ENCODE results near the gene CD79A. TPM values are rescaled to one million over a fixed set of nuclear protein-coding genes. Genes with fewer than 3 reads are reported as not detected.

The CD79A gene
- total RNA-seq, 4 donors from 2014 or later, result 2.3 to 33.0 (median 8.2) TPM; not detected in 1

DNA sequence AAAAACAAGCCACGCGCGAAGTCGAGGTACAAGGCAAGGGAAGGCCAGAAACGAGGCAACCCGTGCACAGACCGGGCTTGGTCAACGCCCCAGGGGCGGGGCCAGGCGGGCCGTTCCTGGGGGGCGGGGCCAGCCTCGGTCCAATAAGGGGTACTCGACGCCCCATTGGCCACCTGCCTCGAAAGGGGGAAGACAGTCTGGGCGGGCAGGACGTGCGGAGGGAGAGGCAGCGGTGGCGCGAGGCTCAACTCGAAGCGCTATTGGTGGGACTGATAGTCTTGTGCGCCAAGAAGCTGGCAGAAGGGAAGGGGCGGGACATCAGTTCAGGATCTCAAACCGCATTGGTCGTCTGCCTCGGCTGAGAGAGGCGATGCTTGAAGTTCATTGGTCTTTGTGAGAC lies 32.5 kb upstream of the CD79A start, which contains the start of gene LYPD4:
Gene LYPD4 (minus strand): TSS at position 83 of the 400 bp plus-strand sequence. CDS start 5,398 bp downstream, outside the sequence.
- Histone ChIP-seq H3K36me3 (no peaks in the 10 kb centered on the region), H3K27me3 (peaks cover 20% of the 10 kb centered on the region), H3K4me3 (no peak within 1 kb of the TSS), H3K4me1 (no peaks in the 10 kb centered on the region), H3K27ac (no peak within 1 kb of the TSS), H3K9me3 (no peaks in the 10 kb centered on the region)
- intact Hi-C loops (cut with DNase I; ENCODE audit: low total_unique reads) (no loop called here), in situ Hi-C loops (cut with MboI; ENCODE audit: low pct_ligation_motif_present in 1 of 4, low pct_unique_long_range_greater_than_20kb in 1 of 4, low sequenced_read_pairs in 3 of 4) (loop anchor here in 1 of 4 donors (25.0 kb wide), 1 partner anchor 357 kb away; no protein-coding TSS in a partner anchor)
- DNase-seq, result no peak
- no peak for TF ChIP-seq CTCF (IDR thresholded peaks at IDR 0.05)
- TF ChIP-seq POLR2A (IDR thresholded peaks at IDR 0.05), result no peak
- no peak for TF ChIP-seq POLR2AphosphoS5 (IDR thresholded peaks at IDR 0.05)
- no peak for TF ChIP-seq EP300 (IDR thresholded peaks at IDR 0.05; ENCODE audit: low read depth)
- WGBS, 2 donors (ENCODE audit: low coverage in 1 of 2), result 84% methylated on average over 30 of the region's 30 CpGs; no CpG with 5 or more reads in 1 of the 2 donors

GRCh38 chr19:41845001-41845050 lies 32.3 kb upstream of the CD79A start, which contains the start of gene DMRTC2:
Gene DMRTC2, plus strand, starts transcription at chr19:41845042. Its CDS starts 2,387 bp downstream, at chr19:41847429.
- DNase-seq, result no peak
- in situ Hi-C loops (cut with MboI; ENCODE audit: low pct_ligation_motif_present in 1 of 4, low pct_unique_long_range_greater_than_20kb in 1 of 4, low sequenced_read_pairs in 3 of 4), result loop anchor here in 1 of 4 donors (25.0 kb wide), 1 partner anchor 358 kb away; no protein-coding TSS in a partner anchor
- H3K4me3 ChIP-seq, result no peak within 1 kb of the TSS
- H3K27me3 ChIP-seq, result peaks cover 18% of the 10 kb centered on the region
- H3K27ac ChIP-seq, result no peak within 1 kb of the TSS
- TF ChIP-seq POLR2A (IDR thresholded peaks at IDR 0.05) (no peak), EP300 (IDR thresholded peaks at IDR 0.05; ENCODE audit: low read depth) (no peak), POLR2AphosphoS5 (IDR thresholded peaks at IDR 0.05) (no peak), CTCF (IDR thresholded peaks at IDR 0.05) (no peak)
- no peaks in the 10 kb centered on the region for H3K36me3 ChIP-seq
- WGBS, 2 donors (ENCODE audit: low coverage in 1 of 2), result 80 to 98% methylated on average over 1 to 3 of the region's 3 CpGs
- no peaks in the 10 kb centered on the region for H3K9me3 ChIP-seq
- H3K4me1 ChIP-seq, result no peaks in the 10 kb centered on the region
- intact Hi-C loops (cut with DNase I; ENCODE audit: low total_unique reads), result no loop called here

GRCh38 chr19:41845051-41845590 lies 32.0 kb upstream of the CD79A start:
- no peaks in the 10 kb centered on the region for H3K4me1 ChIP-seq
- H3K36me3 ChIP-seq, result no peaks in the 10 kb centered on the region
- no peak for TF ChIP-seq POLR2A (IDR thresholded peaks at IDR 0.05)
- TF ChIP-seq EP300 (IDR thresholded peaks at IDR 0.05; ENCODE audit: low read depth), result no peak
- H3K27me3 ChIP-seq, result peaks cover 15% of the 10 kb centered on the region
- in situ Hi-C loops (cut with MboI; ENCODE audit: low pct_ligation_motif_present in 1 of 4, low pct_unique_long_range_greater_than_20kb in 1 of 4, low sequenced_read_pairs in 3 of 4) (loop anchor here in 1 of 4 donors (25.0 kb wide), 1 partner anchor 358 kb away; no protein-coding TSS in a partner anchor), intact Hi-C loops (cut with DNase I; ENCODE audit: low total_unique reads) (no loop called here)
- DNase-seq, result no peak
- H3K9me3 ChIP-seq, result no peaks in the 10 kb centered on the region
- H3K27ac ChIP-seq, result no peak overlapping the region
- H3K4me3 ChIP-seq, result no peak overlapping the region
- WGBS, 2 donors (ENCODE audit: low coverage in 1 of 2), result 88 to 96% methylated on average over 5 to 23 of the region's 23 CpGs

DNA sequence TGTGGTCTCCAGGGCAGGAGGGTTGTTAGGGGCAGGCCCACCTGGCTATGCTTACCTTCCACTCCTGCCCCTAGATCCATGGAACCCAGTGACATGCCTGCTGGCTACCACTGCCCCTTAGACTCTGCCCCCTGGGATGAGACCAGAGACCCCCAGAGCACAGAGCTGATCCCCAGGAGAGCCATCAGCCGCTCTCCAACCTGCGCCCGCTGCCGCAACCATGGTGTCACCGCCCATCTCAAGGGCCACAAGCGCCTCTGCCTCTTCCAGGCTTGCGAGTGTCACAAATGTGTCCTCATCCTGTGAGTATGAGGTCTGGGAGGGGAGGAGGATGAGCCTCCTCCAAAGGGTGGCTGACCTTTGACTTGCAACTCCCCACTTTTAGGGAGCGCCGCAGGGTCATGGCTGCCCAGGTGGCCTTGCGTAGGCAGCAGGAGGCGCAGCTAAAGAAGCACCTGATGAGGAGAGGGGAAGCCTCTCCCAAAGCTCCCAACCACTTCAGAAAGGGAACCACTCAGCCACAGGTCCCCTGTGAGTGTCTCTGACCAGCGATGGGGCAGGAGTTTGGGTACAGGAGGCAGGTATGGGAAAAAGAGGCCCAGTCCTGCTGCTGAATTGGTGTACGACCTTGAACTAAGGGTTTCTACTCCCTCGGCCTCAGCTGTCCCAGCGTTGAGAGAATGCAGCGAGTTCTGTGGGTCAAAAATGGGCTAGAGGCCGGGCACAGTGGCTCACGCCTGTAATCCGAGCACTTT lies 29.6 kb upstream of the CD79A start:
- no peaks in the 10 kb centered on the region for H3K9me3 ChIP-seq
- DNase-seq, result no peak
- TF ChIP-seq EP300 (IDR thresholded peaks at IDR 0.05; ENCODE audit: low read depth), result no peak
- TF ChIP-seq CTCF (IDR thresholded peaks at IDR 0.05), result no peak
- TF ChIP-seq POLR2AphosphoS5 (IDR thresholded peaks at IDR 0.05), result no peak
- no peak for TF ChIP-seq POLR2A (IDR thresholded peaks at IDR 0.05)
- no peak overlapping the region for H3K27ac ChIP-seq
- no peaks in the 10 kb centered on the region for H3K4me1 ChIP-seq
- in situ Hi-C loops (cut with MboI; ENCODE audit: low pct_ligation_motif_present in 1 of 4, low pct_unique_long_range_greater_than_20kb in 1 of 4, low sequenced_read_pairs in 3 of 4), result loop anchor here in 1 of 4 donors (25.0 kb wide), 1 partner anchor 360 kb away; no protein-coding TSS in a partner anchor
- intact Hi-C loops (cut with DNase I; ENCODE audit: low total_unique reads), result no loop called here
- H3K36me3 ChIP-seq, result no peaks in the 10 kb centered on the region
- H3K27me3 ChIP-seq, result peaks cover 21% of the 10 kb centered on the region
- 92 to 96% methylated on average over 5 to 19 of the region's 19 CpGs for WGBS, 2 donors (ENCODE audit: low coverage in 1 of 2)
- H3K4me3 ChIP-seq, result no peak overlapping the region
